Urinary bladder (tissue), 4 donors: ENCODE results near the gene PRSS33. TPM values are rescaled to one million over a fixed set of nuclear protein-coding genes. Genes with fewer than 3 reads are reported as not detected.

Experiments
- DNase-seq: peaks from one replicate; pipeline ENCODE4 v3.0.0-alpha.2; 2015; ENCODE audit errors: extremely low spot score
- H3K27ac ChIP-seq: one replicate; pipeline ENCODE4 v1.5.1; 2013; ENCODE audit warnings: low read depth, mild to moderate bottlenecking, moderate library complexity
- H3K36me3 ChIP-seq: one replicate; pipeline ENCODE4 v1.6.1; 2013; ENCODE audit warnings: mild to moderate bottlenecking, moderate library complexity; ENCODE audit not compliant: insufficient read depth
- H3K4me1 ChIP-seq: one replicate; pipeline ENCODE4 v1.6.1; 2013; ENCODE audit warnings: mild to moderate bottlenecking, moderate library complexity; ENCODE audit not compliant: insufficient read depth
- H3K4me3 ChIP-seq: one replicate; pipeline ENCODE4 v1.5.1; 2013; ENCODE audit warnings: low read depth, low read length
- WGBS: extraction: QIAGEN DNeasy Blood & Tissue Kit; methylation state at CpG from one replicate; pipeline ENCODE4 v1.1.7; 2013; 5-methylcytosine and 5-hydroxymethylcytosine counted together
- polyA plus RNA-seq: library from polyadenylated mRNA; stranded (reverse); fragments of 200-250 nt; gene quantifications from one replicate; pipeline ENCODE4 v1.2.3, GENCODE V29; 2013
- total RNA-seq: library from RNA; depleted of rRNA; stranded (reverse); fragments of >200 nt; gene quantifications from one replicate; pipeline ENCODE4 v1.2.3, GENCODE V29; 2014
- donor health status: healthy with polysubstance abuse.
- donor health status: healthy.

Gene PRSS33
- total RNA-seq (not detected), polyA plus RNA-seq (not detected)

GRCh38 chr16:2787406-2787805 is at the start of gene PRSS33:
Gene PRSS33, minus strand, starts transcription at chr16:2787560. Its CDS starts 1,013 bp downstream, at chr16:2786547.
- no peak within 1 kb of the TSS for H3K4me3 ChIP-seq
- no peak within 1 kb of the TSS for H3K27ac ChIP-seq
- H3K36me3 ChIP-seq = no peaks in the 10 kb centered on the region
- 32% methylated on average over 10 of the region's 10 CpGs for WGBS
- DNase-seq = no peak
- H3K4me1 ChIP-seq = no peaks in the 10 kb centered on the region

- no peaks in the 10 kb centered on the region for H3K36me3 ChIP-seq
- H3K4me1 ChIP-seq = no peaks in the 10 kb centered on the region
- 63% methylated on average over 13 of the region's 13 CpGs for WGBS
- no peak for DNase-seq
- H3K4me3 ChIP-seq = no peak overlapping the region
- H3K27ac ChIP-seq = no peak overlapping the region
These were observed 49.5 kb upstream of the PRSS33 start for GRCh38 chr16:2836646-2837508.

GRCh38 chr16:2835638-2836493 is 48.5 kb upstream of the PRSS33 start:
- no peaks in the 10 kb centered on the region for H3K36me3 ChIP-seq
- WGBS = 51% methylated on average over 22 of the region's 22 CpGs
- H3K4me3 ChIP-seq = no peak overlapping the region
- H3K27ac ChIP-seq = no peak overlapping the region
- DNase-seq = no peak
- no peaks in the 10 kb centered on the region for H3K4me1 ChIP-seq

- no peak overlapping the region for H3K27ac ChIP-seq
- DNase-seq = no peak
- 86% methylated on average over 3 of the region's 3 CpGs for WGBS
- H3K36me3 ChIP-seq = no peaks in the 10 kb centered on the region
- no peaks in the 10 kb centered on the region for H3K4me1 ChIP-seq
- no peak overlapping the region for H3K4me3 ChIP-seq
These were observed 47.6 kb upstream of the PRSS33 start for GRCh38 chr16:2834968-2835367.

GRCh38 chr16:2833776-2834175 is 46.4 kb upstream of the PRSS33 start:
- DNase-seq = no peak
- WGBS = 70% methylated on average over 7 of the region's 7 CpGs
- no peak overlapping the region for H3K4me3 ChIP-seq
- no peak overlapping the region for H3K27ac ChIP-seq
- H3K4me1 ChIP-seq = no peaks in the 10 kb centered on the region
- no peaks in the 10 kb centered on the region for H3K36me3 ChIP-seq

- Histone ChIP-seq H3K27ac (no peak overlapping the region), H3K4me3 (no peak overlapping the region), H3K4me1 (no peaks in the 10 kb centered on the region), H3K36me3 (no peaks in the 10 kb centered on the region)
- 73% methylated on average over 15 of the region's 15 CpGs for WGBS
- no peak for DNase-seq
These were observed 43.8 kb upstream of the PRSS33 start for GRCh38 chr16:2831203-2831602.

- H3K27ac ChIP-seq = no peak overlapping the region
- no peaks in the 10 kb centered on the region for H3K36me3 ChIP-seq
- no peak overlapping the region for H3K4me3 ChIP-seq
- no peaks in the 10 kb centered on the region for H3K4me1 ChIP-seq
- no peak for DNase-seq
- 80% methylated on average over 5 of the region's 5 CpGs for WGBS
These were observed 43.0 kb upstream of the PRSS33 start for GRCh38 chr16:2830355-2830695.

GRCh38 chr16:2829501-2830354 is 42.4 kb upstream of the PRSS33 start, which contains the start of gene ZG16B:
Gene ZG16B, plus strand, starts transcription at chr16:2830303. Its CDS starts 139 bp downstream, at chr16:2830442.
- no peak within 1 kb of the TSS for H3K27ac ChIP-seq
- no peaks in the 10 kb centered on the region for H3K4me1 ChIP-seq
- no peak within 1 kb of the TSS for H3K4me3 ChIP-seq
- peak; percentile 25 for DNase-seq
- no peaks in the 10 kb centered on the region for H3K36me3 ChIP-seq
- WGBS = 60% methylated on average over 32 of the region's 32 CpGs

- Histone ChIP-seq H3K4me1 (no peaks in the 10 kb centered on the region), H3K4me3 (no peak overlapping the region), H3K36me3 (no peaks in the 10 kb centered on the region), H3K27ac (no peak overlapping the region)
- DNase-seq = no peak
- 82% methylated on average over 17 of the region's 17 CpGs for WGBS
These were observed 41.6 kb upstream of the PRSS33 start for GRCh38 chr16:2828876-2829430.

GRCh38 chr16:2828521-2828840 is 41.1 kb upstream of the PRSS33 start:
- Histone ChIP-seq H3K4me3 (no peak overlapping the region), H3K27ac (no peak overlapping the region), H3K4me1 (no peaks in the 10 kb centered on the region), H3K36me3 (no peaks in the 10 kb centered on the region)
- DNase-seq = no peak
- 89% methylated on average over 8 of the region's 8 CpGs for WGBS

- no peak overlapping the region for H3K27ac ChIP-seq
- no peak overlapping the region for H3K4me3 ChIP-seq
- H3K4me1 ChIP-seq = no peaks in the 10 kb centered on the region
- 69% methylated on average over 14 of the region's 14 CpGs for WGBS
- H3K36me3 ChIP-seq = no peaks in the 10 kb centered on the region
- DNase-seq = no peak
These were observed 40.6 kb upstream of the PRSS33 start for GRCh38 chr16:2827831-2828520.

GRCh38 chr16:2827374-2827791 is 40.0 kb upstream of the PRSS33 start:
- Histone ChIP-seq H3K4me1 (no peaks in the 10 kb centered on the region), H3K4me3 (no peak overlapping the region), H3K36me3 (no peaks in the 10 kb centered on the region), H3K27ac (no peak overlapping the region)
- 71% methylated on average over 15 of the region's 15 CpGs for WGBS
- no peak for DNase-seq
